ENCODE measurements around the gene UAP1L1.

UAP1L1 gene

DNA sequence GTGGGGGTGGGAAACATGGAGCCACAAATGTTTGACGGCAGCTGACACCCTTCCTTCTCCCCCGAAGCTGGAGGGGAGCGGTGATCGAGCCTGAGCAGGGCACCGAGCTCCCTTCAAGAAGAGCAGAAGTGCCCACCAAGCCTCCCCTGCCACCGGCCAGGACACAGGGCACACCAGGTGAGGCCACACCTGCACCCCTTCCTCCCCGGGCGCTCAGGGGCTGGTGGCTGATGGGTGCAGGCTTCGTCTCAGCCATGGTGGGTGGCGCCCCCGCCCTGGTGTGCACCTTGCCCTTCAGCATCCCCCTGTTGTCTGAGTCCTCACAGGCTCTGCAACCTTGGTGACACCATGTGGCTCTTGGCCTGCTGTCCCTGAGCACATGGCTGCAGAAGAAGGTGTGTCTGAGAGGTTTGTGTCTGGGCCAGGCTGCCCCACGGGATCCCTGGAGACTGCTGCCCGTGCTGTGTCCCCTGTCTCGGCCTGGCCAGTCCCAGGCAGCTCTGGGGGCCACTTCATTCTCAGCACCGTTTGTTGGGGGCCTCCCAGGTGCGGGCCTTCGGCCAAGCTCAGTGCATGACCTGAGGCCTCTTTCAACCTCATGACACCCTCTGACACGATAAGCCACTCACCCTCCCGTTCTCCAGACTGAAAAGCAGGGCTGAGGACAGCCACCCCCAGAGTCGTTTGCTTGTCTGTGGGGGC, 20.6 kb downstream of the UAP1L1 start:
- DNase-seq (ENCODE audit: low read depth) = no peak

DNA sequence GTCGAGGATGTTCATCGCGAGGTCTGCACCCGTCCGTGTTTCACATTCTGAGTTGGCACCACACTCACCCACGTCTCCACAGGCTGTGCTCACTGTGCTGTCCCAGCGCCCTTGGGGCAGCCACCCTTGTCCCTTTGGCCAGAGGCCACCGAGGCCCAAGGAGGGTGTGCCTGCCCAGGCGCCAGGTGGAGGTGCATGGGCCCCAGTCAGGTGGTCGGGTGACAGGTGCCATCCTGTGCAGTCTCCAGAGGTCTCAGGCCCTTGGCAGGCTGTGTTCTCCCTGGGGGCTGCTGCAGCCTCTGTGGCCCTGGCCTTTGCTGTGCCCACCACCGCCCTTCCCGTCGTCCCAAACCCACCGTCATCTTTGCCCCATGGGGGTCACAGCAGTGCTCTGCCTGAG, 21.9 kb downstream of the UAP1L1 start:
- DNase-seq (ENCODE audit: low read depth) = no peak

DNA sequence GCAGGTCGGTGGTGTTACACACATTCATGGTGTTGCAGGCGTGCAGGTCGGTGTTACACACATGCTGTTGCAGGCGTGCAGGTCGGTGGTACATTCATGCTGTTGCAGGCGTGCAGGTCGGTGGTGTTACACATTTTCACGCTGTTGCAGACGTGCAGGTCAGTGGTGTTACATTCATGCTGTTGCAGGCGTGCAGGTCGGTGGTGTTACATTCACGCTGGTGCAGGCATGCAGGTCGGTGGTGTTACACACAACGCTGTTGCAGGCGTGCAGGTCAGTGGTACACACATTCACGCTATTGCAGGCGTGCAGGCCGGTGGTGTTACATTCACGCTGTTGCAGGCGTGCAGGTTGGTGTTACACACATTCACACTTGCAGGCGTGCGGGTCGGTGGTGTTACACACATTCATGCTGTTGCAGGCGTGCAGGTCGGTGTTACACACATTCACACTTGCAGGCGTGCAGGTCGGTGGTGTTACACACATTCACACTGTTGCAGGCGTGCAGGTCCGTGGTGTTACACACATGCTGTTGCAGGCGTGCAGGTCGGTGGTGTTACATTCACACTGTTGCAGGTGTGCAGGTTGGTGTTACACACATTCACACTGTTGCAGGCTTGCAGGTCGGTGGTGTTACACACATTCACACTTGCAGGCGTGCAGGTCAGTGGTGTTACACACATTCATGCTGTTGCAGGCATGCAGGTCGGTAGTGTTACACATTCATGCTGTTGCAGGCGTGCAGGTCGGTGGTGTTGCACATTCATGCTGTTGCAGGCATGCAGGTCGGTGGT, 26.1 kb downstream of the UAP1L1 start:
- DNase-seq (ENCODE audit: low read depth) = no peak

- DNase-seq (ENCODE audit: low read depth) = no peak
Observed at GRCh38 chr9:137105814-137106661, 28.7 kb downstream of the UAP1L1 start.

- no peak for DNase-seq (ENCODE audit: low read depth)
Observed at GRCh38 chr9:137106662-137107250, 29.4 kb downstream of the UAP1L1 start.

GRCh38 chr9:137107312-137107921, 30.1 kb downstream of the UAP1L1 start:
- DNase-seq (ENCODE audit: low read depth) = no peak

GRCh38 chr9:137107982-137108381, 30.7 kb downstream of the UAP1L1 start:
- DNase-seq (ENCODE audit: low read depth) = no peak

DNA sequence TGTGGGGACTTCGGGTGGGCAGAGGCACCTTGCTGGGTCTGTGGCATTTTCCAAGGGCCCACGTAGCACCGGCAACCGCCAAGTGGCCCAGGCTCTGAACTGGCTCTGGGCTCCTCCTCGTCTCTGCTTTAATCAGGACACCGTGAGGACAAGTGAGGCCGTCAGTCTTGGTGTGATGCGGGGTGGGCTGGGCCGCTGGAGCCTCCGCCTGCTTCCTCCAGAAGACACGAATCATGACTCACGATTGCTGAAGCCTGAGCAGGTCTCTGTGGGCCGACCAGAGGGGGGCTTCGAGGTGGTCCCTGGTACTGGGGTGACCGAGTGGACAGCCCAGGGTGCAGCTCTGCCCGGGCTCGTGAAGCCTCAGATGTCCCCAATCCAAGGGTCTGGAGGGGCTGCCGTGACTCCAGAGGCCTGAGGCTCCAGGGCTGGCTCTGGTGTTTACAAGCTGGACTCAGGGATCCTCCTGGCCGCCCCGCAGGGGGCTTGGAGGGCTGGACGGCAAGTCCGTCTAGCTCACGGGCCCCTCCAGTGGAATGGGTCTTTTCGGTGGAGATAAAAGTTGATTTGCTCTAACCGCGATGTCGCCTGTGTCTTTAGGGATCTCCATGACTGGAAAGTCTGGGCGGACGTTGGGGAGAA, 31.4 kb downstream of the UAP1L1 start:
- DNase-seq (ENCODE audit: low read depth) = no peak

DNA sequence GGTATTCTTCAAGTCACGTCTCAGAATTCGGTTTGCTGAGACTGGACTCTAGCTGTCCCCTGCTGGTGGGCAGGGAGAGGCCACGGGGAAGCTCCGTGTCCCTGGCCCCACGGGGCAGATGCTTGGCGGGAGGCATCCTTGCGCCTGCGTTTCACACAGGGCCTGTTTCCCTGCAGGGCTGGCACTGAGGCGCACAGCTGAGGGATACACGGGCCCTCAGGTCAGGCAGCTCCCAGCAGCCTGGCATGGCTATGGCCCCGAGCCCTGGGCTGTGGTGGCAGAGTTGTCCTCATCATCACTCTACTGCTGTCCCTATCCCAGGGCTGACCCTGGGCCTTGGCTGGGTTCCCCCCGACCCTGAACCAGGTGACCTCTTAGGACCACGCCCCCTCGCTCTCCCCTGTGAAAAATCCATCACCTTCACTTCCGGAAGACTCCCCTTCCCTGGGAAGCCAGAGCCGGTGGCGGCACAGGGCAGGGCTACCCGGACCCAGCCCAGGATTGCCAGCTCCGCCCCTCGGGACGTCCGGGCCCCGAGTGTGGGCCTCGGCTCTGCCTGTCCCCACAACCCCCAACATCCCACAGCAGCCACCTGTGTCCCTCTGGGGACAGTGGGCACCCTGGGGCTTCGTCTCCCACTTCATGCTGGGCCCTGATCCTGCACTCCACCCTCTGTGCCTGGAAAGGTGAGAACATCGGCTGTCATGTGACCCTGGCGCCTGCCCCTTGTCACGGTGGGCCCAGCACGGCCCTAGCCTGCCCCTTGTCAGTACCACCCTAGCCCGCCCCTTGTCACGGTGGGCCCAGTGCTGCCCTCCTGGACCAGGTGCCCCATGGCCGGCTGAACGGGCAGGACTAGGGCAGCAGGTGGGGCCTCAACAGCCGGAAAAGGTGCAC, 32.2 kb downstream of the UAP1L1 start:
- DNase-seq (ENCODE audit: low read depth) = no peak

DNA sequence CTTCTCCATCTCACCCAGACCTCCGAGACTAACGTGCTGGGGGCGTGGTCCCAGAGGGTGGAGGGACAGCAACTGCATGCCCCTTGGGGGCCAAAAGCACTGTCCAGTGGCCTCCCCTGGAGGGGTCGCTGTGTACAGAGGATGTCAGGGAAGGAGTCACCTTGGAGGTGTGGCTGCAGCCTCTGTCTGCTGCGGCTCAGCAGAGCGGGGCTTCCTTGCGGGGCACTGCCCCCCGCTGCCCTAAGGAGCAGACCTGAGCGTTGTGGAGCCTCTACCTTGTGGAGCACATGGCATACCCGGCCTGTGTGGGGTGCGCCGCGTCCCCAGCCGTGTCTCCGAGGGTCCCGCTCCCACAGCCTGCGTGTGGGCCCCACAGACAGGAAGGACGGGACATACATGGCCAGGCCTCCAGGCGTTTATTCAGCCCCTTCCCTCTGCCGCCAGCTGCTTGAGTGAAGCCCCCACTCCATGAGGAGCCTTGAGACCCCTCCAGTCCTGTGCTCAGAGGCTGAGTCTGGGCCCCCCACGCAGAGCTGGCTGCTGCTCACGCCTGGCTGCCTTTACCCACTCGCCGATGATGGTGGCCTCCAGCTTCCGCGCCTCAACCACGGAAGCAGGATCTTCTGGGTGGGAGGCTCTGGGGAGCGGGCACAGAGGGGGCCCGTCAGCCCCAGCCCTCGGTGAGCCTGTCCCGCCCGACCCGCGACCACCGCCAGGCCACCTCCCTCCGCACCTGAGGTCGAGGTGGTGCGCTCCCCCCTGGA, 33.0 kb downstream of the UAP1L1 start:
- DNase-seq (ENCODE audit: low read depth) = no peak

- no peak for DNase-seq (ENCODE audit: low read depth)
Observed at GRCh38 chr9:137110911-137111787, 33.8 kb downstream of the UAP1L1 start.

GRCh38 chr9:137111788-137112563, 34.7 kb downstream of the UAP1L1 start:
- DNase-seq (ENCODE audit: low read depth) = no peak

DNA sequence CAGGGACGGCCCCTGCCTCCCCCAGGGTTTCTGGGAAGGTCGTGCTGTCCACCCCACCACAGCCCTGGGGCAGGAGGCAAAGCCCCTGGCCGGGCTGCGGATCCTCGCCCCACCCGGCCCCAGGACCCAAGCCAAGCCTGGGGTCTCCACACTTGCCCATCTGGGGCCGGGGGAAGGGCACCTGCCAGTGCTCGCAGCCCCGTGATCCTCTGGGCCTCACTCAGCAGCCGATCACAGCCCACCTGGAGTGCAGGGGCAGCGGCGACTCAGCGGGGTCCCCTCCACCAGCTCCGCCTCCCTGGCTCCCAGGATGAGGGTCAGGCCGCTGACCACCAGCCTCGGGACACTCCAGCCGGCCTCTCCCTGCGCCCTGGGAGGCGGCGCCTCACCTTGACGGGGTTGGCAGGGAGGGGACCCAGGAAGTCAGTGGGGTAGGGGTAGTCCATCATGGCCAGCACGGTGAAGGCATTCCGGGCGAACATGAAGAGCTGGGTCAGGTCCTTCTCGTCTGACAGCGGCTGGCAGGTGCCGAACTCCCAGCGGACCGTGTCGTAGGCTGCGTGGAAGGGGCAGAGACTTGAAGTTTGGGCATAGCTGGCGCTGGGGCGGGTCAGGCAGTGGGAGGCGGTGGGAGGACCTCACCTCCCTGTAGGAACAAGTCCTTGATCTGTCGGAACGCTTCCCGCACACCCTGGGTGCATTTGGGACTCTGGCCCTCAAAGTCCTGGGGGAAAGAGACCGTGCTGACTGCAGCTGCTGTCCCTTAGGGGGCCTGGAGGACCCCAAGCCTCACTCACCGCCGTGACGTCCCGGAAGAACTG, 35.5 kb downstream of the UAP1L1 start:
- no peak for DNase-seq (ENCODE audit: low read depth)

DNA sequence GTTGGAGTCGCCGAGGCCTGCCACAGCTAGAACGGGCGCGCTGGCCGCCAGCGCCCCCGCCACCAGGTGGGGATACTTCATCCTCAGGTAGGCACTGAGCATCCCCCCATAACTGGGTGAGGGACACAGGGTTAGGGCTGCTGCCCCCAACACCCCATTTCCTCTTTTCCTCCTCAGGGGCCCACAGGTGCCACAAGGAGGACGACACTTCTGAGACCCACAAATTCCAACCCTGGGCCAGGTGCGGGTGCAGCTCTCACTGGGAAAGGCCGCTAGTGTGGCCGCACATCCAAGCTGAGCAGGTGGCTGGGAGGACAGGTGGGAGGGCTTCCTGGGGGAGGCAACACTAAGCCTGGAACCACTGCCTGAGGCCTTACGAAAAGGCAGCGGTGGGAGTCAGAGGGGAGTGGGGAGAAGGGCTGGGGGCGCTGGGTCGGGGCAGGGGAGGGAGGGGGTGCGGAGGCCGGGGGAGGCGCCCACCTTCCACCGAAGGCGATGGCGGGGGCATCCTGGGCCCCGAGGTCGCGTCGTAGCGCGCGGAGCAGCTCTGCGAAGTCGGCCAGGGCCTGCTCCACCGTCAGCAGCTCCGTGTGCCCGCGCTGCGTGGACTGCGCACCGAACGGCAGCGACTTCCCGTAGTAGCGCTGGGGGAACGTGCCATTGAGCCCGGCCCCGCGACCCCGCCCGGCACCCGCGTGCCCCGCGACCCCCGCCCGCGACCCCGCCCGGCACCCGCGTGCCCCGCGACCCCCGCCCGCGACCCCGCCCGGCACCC, 36.3 kb downstream of the UAP1L1 start:
- no peak for DNase-seq (ENCODE audit: low read depth)

DNA sequence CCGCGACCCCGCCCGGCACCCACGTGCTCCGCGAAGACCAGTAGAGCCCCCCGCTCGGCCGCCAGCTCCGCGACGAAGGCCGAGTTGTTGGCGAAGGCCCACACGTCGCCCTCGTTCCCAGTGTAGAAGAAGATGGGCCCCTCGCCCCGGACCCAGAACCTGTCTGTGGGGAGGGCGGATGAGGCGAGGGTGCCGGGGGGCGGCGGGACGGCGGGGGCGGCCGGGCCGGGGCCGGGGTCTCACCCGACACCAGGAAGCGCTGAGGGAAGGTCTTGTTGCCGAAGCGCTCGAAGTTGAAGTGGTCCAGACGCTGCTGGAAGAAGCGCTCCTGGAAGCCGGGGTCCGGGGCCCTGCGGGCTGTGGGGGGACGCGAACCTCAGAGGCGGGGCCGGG, 36.9 kb downstream of the UAP1L1 start:
- DNase-seq (ENCODE audit: low read depth) = no peak

All from non-pigmented ciliary epithelial cell (primary cell).